HG02938 (cell line): ENCODE results near the gene E2F8.
"Not testable (repeated sequence)": the region's sequence is repeated elsewhere in the genome, so short reads cannot be mapped to it uniquely, and the experiment has no call there.

Experiments used
- ATAC-seq: cut with Tn5 transposase; IDR thresholded peaks from one replicate; pipeline ENCODE4 v1.9.1; 2021; ENCODE audit warnings: mild to moderate bottlenecking, moderate library complexity; ENCODE audit not compliant: unreplicated experiment

Gene E2F8, protein sequence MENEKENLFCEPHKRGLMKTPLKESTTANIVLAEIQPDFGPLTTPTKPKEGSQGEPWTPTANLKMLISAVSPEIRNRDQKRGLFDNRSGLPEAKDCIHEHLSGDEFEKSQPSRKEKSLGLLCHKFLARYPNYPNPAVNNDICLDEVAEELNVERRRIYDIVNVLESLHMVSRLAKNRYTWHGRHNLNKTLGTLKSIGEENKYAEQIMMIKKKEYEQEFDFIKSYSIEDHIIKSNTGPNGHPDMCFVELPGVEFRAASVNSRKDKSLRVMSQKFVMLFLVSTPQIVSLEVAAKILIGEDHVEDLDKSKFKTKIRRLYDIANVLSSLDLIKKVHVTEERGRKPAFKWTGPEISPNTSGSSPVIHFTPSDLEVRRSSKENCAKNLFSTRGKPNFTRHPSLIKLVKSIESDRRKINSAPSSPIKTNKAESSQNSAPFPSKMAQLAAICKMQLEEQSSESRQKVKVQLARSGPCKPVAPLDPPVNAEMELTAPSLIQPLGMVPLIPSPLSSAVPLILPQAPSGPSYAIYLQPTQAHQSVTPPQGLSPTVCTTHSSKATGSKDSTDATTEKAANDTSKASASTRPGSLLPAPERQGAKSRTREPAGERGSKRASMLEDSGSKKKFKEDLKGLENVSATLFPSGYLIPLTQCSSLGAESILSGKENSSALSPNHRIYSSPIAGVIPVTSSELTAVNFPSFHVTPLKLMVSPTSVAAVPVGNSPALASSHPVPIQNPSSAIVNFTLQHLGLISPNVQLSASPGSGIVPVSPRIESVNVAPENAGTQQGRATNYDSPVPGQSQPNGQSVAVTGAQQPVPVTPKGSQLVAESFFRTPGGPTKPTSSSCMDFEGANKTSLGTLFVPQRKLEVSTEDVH

DNA sequence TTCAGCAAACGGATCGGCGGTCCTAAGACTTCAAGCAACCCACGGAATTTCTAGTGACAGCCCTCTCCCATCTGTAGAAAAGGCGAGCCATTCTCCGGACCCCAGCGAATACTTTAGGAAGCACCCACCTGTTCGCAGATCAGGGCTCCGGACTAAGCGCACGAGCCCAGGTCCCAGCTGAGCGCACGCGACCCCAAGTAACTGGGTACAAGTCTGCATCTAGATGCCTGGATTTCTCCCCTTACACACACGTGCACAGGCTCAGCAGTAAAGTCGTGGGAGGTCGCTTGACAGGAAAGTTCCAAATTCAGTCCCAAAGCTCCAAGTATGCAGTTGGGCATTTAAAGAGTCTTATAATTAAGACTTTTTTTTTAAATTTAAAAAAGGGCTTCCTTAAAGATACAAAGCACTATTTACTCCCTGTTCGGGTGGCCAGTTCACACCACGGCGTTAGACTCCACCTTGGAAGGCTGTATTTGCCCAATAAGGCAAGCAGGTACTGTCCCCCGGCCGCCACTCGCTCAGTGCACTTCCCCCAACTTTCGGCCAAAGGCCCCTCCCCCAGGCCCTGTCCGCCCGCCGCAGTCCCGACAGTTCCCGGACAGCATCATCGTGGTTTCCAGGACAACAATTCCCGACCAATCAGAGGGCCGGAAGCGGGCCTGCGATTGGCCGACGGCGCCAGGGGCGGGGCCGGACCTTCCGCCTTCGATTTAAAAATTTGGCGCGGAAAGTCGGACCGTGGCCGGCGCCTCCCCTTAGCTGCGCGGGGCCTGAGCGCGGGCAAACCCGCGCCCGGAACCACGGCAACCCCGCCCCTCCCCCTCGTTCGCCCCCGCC lies at the start of gene E2F8:
Gene E2F8, minus strand, starts transcription at position 526 of the 840 bp plus-strand sequence. CDS start 824 bp downstream, outside the sequence.
- peak; percentile 83 for ATAC-seq

DNA sequence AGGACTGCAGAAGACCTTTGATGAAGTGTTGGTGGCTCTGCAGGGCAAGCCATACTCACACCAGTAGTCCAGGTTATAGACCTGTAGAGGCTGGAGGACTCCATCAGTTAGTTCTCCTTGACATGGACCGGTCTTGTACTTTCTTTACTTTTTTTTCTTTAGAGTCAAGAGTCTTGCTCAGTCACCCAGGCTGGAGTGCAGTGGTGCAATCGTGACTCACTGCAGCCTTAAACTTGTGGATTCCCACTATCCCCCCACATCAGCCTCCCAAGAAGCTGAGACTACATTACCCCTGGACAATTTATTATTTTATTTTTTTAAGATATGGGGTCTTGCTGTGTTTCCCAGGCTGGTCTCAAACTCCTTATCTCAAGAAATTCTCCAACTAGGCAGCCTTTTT lies 49.6 kb upstream of the E2F8 start:
- ATAC-seq, result no peak

DNA sequence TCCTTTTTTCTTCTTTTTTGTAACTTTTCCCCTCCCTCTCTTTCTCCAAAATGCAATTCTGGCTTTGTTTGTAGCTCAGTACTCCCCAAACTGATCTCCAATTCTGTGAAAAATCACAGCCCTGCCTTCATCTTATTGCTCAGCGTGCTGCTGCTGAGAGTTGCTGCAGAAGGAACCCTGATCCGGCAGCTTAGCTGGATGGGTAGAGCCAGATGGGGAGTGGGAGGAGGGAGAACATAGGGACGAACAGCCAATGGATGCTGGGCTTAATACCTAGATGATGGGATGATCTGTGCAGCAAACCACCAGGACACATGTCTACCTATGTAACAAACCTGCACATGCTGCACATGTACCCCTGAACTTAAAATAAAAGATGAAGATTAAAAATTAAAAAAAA lies 47.5 kb upstream of the E2F8 start:
- ATAC-seq, result no peak

DNA sequence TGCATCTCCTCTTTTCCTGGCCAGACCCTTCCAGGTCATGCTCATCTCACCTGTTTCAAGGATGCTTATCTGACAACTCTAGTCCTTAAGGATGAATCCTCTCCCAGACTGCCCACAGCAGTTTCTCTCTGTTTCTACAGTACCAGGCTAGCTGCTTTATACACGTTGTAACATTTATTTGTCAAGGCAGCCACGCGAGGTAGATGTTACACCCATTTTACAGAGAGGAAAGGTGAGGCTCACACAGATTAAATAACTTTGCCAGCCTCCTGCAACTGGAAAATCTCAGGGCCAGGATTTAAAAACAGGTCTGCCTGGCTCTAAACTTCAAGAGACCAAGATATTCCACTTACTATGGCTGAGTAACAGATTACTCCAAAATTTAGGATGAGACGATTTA lies 45.7 kb upstream of the E2F8 start:
- ATAC-seq, result no peak

DNA sequence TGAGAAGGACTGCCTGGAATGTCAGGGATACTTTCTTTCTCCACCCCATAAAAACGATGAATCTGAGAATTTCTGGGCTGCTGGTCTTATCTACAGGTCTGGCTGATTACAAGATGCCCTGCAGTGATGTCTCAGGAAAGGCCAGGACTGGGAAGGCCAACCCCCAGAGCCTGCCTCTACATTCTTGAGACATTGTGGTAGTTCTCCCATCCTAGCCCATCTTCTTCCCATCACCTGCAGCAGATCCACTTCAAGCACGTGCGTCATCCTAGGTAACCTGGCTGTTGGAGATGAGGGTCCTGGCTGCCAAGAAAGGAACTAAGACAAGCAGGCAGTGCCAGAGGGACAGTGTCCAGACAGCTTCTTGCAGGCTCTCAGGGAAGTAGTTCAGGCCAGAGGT lies 44.1 kb upstream of the E2F8 start:
- no peak for ATAC-seq

DNA sequence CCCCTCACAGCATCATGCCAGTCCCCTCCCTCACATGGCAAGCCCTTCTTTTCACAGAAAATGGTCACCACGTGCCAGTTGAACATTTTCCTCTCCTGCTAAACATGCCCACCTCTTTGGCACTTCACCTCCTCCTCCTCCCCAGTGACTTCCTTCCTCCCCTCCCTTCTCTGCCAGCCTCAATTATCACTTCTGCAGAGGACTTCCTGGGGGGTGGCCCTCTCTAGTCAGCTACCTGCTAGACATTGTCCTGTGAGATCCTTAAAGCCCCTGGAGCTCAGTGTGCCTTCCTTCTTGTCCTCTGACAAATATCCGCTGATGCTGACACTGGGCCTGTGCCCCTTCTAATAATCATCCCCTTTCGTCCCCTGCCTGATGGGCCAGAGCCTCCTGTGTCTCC lies 43.2 kb upstream of the E2F8 start:
- no peak for ATAC-seq

DNA sequence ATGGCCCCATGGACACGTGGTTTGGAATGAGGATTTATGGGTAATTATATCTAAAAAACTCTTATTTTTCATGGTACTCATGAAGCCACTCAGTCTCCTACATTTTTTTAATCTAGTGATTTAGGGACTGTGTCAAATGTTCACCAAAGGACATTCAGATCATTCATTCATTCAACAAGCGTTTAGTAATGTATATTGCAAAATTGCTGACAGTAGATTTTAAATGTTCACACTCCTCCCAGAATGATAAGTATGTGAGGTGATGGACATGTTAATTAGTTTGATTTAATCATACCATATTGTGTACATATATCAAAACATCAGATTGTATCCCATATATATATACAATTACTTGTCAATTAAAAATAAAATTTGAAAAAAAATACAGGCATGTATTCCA lies 40.8 kb upstream of the E2F8 start:
- no peak for ATAC-seq

DNA sequence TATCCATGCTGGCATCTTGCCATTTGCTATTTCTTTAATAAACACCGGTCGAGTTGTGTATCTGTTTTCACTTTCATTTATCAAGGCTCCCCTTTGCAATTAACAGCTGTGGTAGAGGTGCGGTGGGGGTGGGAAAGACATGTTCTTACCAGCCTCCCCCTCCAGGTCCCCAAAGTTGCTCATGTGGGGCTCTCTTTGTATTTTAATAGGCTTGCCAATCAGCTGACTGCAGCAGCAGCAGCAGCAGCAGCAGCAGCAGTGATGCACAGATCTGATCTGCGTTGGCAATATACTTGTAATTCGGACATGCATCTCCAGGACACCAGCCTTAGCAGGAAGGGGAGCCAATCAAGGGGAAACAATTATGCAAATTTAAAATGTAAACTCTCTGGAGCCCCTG lies 40.3 kb upstream of the E2F8 start:
- ATAC-seq, result no peak

DNA sequence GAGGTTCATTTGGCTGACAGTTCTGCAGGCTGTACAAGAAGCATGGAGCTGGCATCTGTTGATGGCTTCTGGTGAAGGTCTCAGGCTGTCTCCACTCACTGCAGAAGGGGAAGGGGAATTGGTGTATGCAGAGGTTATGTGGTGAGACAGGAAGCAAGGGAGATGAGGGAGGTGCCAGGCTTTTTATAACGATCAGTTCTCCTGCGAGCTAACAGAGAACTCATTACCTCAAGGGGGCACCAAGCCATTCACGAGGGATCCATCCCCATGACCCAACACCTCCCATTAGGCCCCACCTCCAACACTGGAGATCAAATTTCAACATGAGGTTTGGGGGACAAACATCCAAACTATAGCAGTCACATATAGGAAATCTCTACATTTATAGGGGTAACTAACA lies 38.7 kb upstream of the E2F8 start:
- no peak for ATAC-seq

DNA sequence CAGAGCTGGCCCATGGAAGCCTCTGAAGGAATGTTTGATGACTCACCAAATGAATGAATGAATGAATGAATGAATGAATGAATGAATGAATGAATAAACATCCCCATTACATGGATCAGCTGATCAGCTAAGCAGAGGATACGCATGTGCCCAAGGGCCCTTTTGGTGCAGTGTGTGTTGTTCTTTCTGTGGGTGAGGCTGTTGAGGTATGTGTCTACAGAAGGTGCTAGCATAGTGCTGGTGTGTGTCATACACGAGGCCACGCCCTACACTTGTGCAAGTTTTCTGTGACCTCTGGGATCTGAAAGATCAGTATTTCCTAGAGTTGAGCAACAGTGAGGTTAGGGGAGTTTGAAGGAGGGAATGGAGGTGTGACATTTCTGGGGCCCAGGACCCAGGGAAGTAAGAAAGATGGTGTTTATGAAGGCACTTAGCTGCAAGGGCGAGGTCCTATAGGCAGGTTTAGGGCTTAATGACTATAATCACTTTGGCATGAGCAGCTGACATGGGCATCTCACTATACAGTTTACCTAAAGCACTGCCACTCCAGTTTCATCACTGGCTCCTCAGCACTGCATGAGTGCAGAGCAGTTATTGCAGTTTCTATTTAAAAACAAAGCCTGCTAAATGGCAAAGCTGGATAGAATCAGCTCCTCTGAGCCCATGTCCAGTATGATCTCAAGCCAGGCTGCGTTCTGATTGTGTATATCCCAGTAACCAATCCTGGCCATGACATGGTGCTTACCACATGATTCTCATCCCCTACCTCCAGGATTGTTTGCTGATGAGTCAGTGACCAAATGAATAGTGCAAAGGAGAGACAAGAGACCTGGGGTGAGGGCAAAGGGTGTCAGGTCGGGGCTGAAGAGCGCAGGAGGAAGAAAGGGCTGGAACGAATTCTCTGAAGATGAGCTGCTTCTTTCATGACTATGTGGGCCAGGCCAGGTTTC lies 36.4 kb upstream of the E2F8 start:
- ATAC-seq, result no peak

DNA sequence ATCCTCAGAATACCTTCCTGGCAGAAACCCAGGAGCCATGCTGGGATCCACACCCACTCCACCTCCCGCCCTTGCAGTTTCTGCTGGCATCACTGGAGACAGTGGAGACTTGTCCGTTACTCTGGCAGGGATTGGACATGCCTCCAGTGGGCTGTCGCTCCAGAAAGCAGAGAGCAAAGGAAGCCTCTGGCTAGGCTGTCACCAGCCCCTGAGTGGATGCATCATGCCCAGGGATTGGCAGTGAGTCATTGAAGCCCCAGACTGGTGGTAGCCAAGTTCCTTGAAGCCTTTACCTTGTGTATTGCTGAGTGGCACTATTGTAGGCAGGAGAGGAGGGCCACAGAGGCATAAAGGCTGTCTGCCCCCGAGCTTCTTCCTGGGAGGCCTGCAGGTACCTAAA lies 34.8 kb upstream of the E2F8 start:
- no peak for ATAC-seq

DNA sequence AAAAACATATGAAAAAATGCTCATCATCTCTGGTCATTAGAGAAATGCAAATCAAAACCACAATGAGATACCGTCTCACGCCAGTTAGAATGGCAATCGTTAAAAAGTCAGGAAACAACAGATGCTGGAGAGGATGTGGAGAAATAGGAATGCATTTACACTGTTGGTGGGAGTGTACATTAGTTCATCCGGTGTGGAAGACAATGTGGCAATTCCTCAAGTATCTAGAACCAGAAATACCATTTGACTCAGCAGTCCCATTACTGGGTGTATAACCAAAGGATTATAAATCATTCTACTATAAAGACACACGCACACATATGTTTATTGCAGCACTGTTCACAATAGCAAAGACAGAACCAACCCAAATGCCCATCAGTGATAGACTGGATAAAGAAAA lies 32.5 kb upstream of the E2F8 start:
- ATAC-seq, result not testable (repeated sequence)

DNA sequence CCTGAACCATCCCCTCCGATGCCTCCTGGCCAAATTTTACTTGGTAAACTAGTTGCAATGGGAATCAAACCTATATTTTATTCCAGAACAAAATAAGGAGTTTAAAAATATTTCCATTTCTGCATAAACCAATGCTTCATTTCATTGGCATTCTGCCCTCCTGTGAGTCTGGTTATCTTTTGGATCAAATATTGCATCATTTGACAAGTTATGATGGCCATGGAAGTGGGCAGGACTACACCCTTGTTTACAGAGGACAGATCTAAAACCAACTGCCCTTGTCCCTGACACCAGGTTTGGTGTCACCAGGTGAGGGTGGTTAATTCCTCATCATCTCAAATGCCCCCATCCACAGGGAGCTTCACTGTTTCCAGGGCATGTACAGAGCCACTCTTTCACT lies 28.2 kb upstream of the E2F8 start:
- no peak for ATAC-seq

DNA sequence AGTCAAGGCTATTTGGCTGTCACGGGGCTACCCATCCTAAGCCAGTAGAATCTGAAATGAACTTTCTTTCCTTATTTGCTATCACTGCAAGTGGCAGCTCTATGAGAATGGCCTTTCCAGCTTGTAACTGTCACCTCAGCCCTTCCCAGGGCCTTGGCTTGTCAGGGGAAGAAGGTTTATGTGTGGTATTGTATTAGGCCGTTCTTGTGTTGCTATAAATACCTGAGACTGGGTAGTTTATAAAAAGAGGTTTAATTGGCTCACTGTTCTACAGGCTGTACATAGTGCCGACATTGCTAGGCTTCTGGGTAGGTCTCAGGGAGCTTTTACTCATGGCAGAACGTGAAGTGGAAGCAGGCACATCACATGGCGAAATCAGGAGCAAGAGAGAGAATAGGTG lies 26.8 kb upstream of the E2F8 start:
- no peak for ATAC-seq

DNA sequence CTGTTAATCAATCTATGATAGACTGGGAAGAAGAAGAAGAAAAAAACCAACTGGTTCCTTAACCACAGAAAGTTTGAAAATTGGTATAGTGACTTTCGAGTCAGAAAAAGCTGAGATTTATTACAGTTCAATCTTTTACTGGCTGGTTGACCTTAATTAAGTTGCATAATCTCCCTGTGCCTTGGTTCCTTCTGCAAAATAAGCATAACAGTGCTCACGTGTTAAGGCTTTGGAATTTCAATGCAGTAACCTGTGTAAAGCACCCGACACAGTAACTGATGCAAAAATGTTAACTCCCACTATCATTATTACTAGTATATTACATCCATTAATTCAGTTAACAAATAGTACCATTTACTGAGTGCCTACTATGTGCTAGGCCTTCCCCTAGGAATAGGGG lies 22.6 kb upstream of the E2F8 start:
- ATAC-seq, result no peak

DNA sequence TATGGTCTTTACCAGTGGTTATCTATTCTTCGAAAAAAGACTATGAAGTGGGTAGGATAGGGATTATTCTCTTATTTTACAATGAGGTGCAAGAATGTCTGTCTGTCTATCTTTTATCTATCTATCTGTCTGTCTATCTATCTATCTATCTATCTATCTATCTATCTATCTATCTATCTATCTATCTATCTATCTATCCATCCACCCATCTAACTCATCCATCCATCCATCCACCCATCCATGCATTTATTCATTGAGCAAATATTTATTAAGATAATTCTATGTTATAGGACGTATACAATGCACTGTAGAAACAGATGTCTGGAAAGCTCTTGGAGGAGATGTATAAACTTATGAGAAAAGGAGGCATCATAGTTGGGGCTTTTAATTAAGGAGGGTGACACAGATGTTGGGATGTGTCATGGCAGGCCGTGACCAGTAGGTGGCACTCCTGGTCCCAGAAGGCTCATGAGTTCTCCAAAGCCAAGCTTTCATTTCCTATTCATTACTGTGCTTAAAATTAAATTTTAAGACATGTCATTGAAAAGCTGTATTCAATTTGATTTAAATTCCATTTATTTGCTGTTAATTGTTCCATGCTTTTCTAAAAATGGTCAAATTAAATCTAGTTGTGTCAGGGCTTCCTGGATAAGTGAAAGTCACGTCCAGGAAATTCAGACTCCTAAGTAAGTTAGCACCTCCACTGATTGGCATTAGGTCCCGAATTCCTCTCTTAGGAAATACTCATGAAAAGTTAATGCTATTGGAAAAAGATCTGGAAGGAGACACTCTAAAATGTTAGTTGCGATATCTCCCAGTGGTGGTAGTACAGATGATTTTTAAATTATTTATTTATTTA lies 19.0 kb upstream of the E2F8 start:
- ATAC-seq, result no peak

DNA sequence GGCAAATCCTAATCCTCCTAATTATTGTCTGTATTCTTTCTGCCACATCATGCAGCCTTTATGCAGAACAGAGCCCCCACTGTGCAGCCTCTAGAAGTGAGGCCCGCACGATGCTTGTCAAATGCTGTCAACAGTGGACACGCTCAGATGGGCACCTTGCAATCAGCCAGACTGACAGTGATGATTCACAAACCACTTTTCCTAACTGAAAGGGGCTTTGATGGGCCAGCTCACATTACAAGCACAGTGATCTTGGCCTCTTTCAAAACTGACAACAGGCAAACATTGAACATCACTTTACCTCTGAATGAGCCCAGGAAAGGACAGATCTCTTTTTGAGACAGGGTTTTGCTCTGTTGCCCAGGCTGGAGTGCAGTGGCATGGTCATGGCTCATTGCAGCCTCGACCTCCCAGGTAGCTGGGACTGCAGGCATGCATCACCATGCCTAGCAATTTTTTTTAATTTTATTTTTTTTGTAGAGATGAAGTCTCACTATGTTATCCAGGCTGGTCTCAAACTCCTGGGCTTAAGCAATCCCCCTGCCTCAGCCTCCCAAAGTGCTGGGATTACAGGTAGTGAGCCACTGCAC lies 18.0 kb upstream of the E2F8 start:
- ATAC-seq, result no peak

DNA sequence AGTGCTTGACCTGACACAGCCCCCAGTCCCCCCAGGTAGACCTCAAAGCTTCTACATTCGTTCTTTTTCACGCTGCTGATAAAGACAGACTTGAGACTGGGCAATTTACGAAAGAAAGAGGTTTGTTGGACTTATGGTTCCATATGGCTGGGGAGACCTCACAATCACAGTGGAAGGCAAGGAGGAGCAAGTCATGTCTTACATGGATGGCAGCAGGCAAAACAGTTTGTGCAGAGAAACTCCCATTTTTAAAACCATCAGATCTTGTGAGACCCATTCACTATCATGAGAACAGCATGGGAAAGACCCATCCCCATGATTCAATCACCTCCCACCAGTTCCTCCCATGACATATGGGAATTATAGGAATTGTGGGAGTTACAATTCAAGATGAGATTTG lies 13.7 kb upstream of the E2F8 start:
- ATAC-seq, result not testable (repeated sequence)

DNA sequence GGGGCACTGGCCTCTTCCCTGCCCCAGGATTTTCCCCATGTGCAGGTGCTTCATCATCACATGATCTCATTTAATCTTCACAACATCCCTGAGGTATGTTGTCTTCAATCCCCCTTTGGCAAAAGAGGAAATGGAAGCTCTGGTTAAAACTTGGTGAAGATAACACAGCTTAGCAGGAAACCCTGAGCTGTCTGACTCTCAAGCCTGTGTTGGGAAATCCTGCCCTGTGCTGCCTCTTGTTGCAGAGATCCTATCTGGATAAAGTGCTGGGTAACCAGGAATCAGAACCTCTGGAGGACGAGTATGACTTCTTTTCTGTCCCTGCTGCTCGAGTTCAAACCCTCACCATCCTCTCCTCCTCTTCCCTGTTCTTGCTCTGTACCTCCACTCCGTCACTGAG lies 13.1 kb upstream of the E2F8 start:
- no peak for ATAC-seq
